Esophagus squamous epithelium (tissue), 5 donors: Measurements from ENCODE around the gene FGFR3. TPM values are rescaled to one million over a fixed set of nuclear protein-coding genes. Genes with fewer than 3 reads are reported as not detected.

Experiments used
- DNase-seq: peaks from one replicate; lab custom pipeline; 2025; lab: John Stamatoyannopoulos, UW
- H3K27ac ChIP-seq, 4 donors: fragments of 200-600 bp; sonication (generic); one replicate each; pipeline ENCODE4 v1.5.1; 2016 to 2019; ENCODE audit warnings: mild to moderate bottlenecking in 1 of 4
- H3K27me3 ChIP-seq, 4 donors: fragments of 200-600 bp; sonication (generic); 1 replicate in 3 of 4; 2 replicates in 1 of 4; pipeline versions ENCODE4 v1.5.1 to v1.6.0; 2017 to 2021; ENCODE audit warnings: antibody characterized with exemption in 1 of 4
- H3K36me3 ChIP-seq, 3 donors: fragments of 200-600 bp; sonication (generic); one replicate each; pipeline ENCODE4 v1.5.1; 2016 to 2019
- H3K4me1 ChIP-seq, 3 donors: fragments of 200-600 bp; sonication (generic); one replicate each; pipeline ENCODE4 v1.5.1; 2017 to 2019
- H3K4me3 ChIP-seq, 4 donors: fragments of 200-600 bp; sonication (generic); 1 replicate in 3 of 4; 2 replicates in 1 of 4; pipeline ENCODE4 v1.5.1; 2016 to 2019; ENCODE audit warnings: mild to moderate bottlenecking in 2 of 4, moderate library complexity in 1 of 4
- H3K9me3 ChIP-seq, 3 donors: fragments of 200-600 bp; sonication (generic); one replicate each; pipeline ENCODE4 v1.5.1; 2016 to 2019
- CTCF ChIP-seq, 6 experiments: fragments of 450-650 bp in 4 of 6; fragments of 200-600 bp in 2 of 6; sonication (generic) in 2 of 6; IDR thresholded peaks; one replicate each; pipeline ENCODE4 v1.5.1; 2016 to 2019; ENCODE audit warnings: antibody characterized with exemption in 6 of 6, mild to moderate bottlenecking in 4 of 6, moderate library complexity in 4 of 6
- POLR2A ChIP-seq, 4 donors: fragments of 450-650 bp; IDR thresholded peaks; one replicate each; pipeline ENCODE4 v1.6.1; 2017; ENCODE audit warnings: antibody characterized with exemption in 4 of 4, mild to moderate bottlenecking in 4 of 4, moderate library complexity in 3 of 4
- WGBS, 2 donors: methylation state at CpG; one replicate each; pipeline ENCODE4 v1.1.5; 2018; 5-methylcytosine and 5-hydroxymethylcytosine counted together
- intact Hi-C: fragments of 100-400 bp; cut with DNase I; formaldehyde crosslinking; loops from one replicate; pipeline ENCODE4 v1.15.0; 2022
- total RNA-seq, 4 donors: library from RNA; depleted of rRNA; stranded (reverse); fragments of >200 nt; gene quantifications; one replicate each; pipeline ENCODE4 v1.1.0, GENCODE V29; 2016
- donor health status: DM: yes; HTN: yes; CAD: no.

Gene FGFR3
- total RNA-seq, 4 donors from 2014 or later = 175 to 307 (median 223) TPM

- H3K27me3 ChIP-seq = peaks cover 0 to 9% (median 0%) of the 10 kb centered on the region in 4 donors
- H3K4me1 ChIP-seq = peaks cover 60 to 84% (median 64%) of the 10 kb centered on the region in 3 donors
- H3K36me3 ChIP-seq = no peaks in the 10 kb centered on the region
- H3K4me3 ChIP-seq = peak overlapping the region in 1 of 4 donors; percentile 34
- TF ChIP-seq POLR2A (IDR thresholded peaks at IDR 0.05) (no peak), CTCF (IDR thresholded peaks at IDR 0.05) (no peak)
- intact Hi-C loops = loop anchor here (5.0 kb wide), 1 partner anchor 51 kb away; no protein-coding TSS in a partner anchor
- no peaks in the 10 kb centered on the region for H3K9me3 ChIP-seq
- WGBS, 2 donors = 30% methylated on average over 2 of the region's 31 CpGs; no CpG with 5 or more reads in 1 of the 2 donors
- DNase-seq = no peak
- H3K27ac ChIP-seq = peak overlapping the region; percentile 82 to 94 (median 90)
These were observed 41.8 kb upstream of the FGFR3 start for GRCh38 chr4:1751155-1751918.

- peaks cover 0 to 5% (median 0%) of the 10 kb centered on the region in 4 donors for H3K27me3 ChIP-seq
- no peaks in the 10 kb centered on the region for H3K36me3 ChIP-seq
- TF ChIP-seq POLR2A (IDR thresholded peaks at IDR 0.05) (no peak), CTCF (IDR thresholded peaks at IDR 0.05) (no peak)
- intact Hi-C loops = loop anchor here (5.0 kb wide), 1 partner anchor 50 kb away; no protein-coding TSS in a partner anchor
- DNase-seq = no peak
- H3K9me3 ChIP-seq = no peaks in the 10 kb centered on the region
- H3K4me1 ChIP-seq = peaks cover 66 to 87% (median 67%) of the 10 kb centered on the region in 3 donors
- WGBS, 2 donors = 0% methylated on average over 2 of the region's 8 CpGs; no CpG with 5 or more reads in 1 of the 2 donors
- peak overlapping the region in 1 of 4 donors; percentile 37 for H3K4me3 ChIP-seq
- H3K27ac ChIP-seq = peak overlapping the region; percentile 82 to 94 (median 90)
These were observed 41.2 kb upstream of the FGFR3 start for GRCh38 chr4:1751919-1752283.

DNA sequence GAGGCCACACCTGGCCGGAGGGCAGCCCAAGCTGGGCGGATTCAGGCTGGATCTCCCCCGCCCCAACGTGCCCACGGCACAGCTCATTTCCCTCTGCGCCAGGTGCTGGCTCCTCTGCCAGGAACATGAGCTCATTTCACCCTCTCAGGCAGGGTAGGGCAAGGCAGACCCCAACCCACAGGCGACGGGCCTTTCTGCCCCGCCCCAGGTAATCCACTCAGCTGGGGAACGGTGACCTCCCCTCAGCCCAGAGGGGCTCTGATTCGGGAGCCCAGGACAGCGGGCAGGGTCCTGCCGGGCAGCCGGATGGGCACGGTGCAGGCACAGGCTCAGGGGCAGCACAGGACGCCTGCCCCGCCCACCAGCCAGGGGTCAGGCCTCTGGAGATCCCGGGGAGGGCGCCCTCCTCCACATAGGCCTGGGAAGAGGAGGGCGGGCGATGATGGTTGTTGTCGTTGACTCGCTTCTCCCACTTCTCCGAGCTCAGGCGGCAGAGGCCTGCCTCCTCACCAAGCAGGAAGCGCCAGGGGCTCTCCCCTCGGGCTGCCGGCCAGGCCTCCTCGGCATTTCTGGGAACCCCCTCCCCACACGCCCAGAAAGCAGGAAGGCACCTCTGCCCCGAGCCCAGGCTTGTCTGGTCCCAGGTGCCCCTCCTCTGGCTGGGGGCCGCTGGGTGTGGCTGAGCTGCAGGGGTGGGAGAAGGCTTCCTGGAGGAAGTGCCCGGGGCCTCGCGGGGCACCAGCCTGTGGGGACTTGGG, 40.6 kb upstream of the FGFR3 start:
- TF ChIP-seq CTCF (IDR thresholded peaks at IDR 0.05) = peak in 3 of 6 experiments; percentile 7 to 33 (median 29)
- no peak for TF ChIP-seq POLR2A (IDR thresholded peaks at IDR 0.05)
- no peak for DNase-seq
- H3K4me1 ChIP-seq = peaks cover 71 to 93% (median 71%) of the 10 kb centered on the region in 3 donors
- peaks cover 0 to 5% (median 0%) of the 10 kb centered on the region in 4 donors for H3K27me3 ChIP-seq
- H3K27ac ChIP-seq = peak overlapping the region; percentile 82 to 94 (median 90)
- WGBS, 2 donors = 0% methylated on average over 1 of the region's 35 CpGs; no CpG with 5 or more reads in 1 of the 2 donors
- no peaks in the 10 kb centered on the region for H3K36me3 ChIP-seq
- no peaks in the 10 kb centered on the region for H3K9me3 ChIP-seq
- peak overlapping the region in 3 of 4 donors; percentile 2 to 37 (median 9) for H3K4me3 ChIP-seq
- intact Hi-C loops = loop anchor here (5.0 kb wide), 1 partner anchor 50 kb away; no protein-coding TSS in a partner anchor

DNA sequence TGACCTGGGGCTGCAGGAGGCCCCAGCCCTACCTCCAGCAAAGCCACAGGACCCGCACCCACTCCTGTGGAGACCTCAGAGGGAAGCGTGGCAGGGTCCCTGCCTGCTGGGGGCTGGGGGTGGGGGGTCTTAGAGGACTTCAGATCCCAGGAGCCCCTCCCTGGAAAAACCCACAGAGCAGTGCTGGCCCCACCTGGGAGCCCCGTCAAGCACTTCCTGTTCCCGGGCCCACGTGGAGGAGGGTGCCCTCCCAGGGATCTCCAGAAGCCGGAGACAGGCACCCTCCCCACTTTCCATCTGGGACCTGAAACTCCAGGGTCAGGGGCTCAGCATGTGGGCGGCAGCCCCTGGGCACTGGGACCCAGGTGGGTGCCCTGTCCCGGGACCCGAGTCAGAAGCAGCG, 39.8 kb upstream of the FGFR3 start:
- DNase-seq = no peak
- Histone ChIP-seq H3K27ac (peak overlapping the region; percentile 82 to 94 (median 90)), H3K27me3 (peaks cover 0 to 2% (median 0%) of the 10 kb centered on the region in 4 donors), H3K4me1 (peaks cover 74 to 98% (median 77%) of the 10 kb centered on the region in 3 donors), H3K4me3 (no peak overlapping the region), H3K36me3 (no peaks in the 10 kb centered on the region), H3K9me3 (no peaks in the 10 kb centered on the region)
- intact Hi-C loops = loop anchor here (5.0 kb wide), 1 partner anchor 49 kb away; no protein-coding TSS in a partner anchor
- WGBS, 2 donors = 50% methylated on average over 2 of the region's 10 CpGs; no CpG with 5 or more reads in 1 of the 2 donors
- no peak for TF ChIP-seq CTCF (IDR thresholded peaks at IDR 0.05)
- no peak for TF ChIP-seq POLR2A (IDR thresholded peaks at IDR 0.05)
